GM19324 (cell line): Measurements from ENCODE around the gene TPCN2.
"Not testable (repeated sequence)": the region's sequence is repeated elsewhere in the genome, so short reads cannot be mapped to it uniquely, and the experiment has no call there.

Source experiments
- ATAC-seq: cut with Tn5 transposase; IDR thresholded peaks from one replicate; pipeline ENCODE4 v1.9.1; 2021; ENCODE audit warnings: mild to moderate bottlenecking, moderate library complexity; ENCODE audit not compliant: unreplicated experiment, low FRiP score

The TPCN2 gene

GRCh38 chr11:69140161-69140560 lies 91.4 kb downstream of the TPCN2 start:
- not testable (repeated sequence) for ATAC-seq

- ATAC-seq = no peak
These were observed 91.9 kb downstream of the TPCN2 start for GRCh38 chr11:69140635-69141034.

- ATAC-seq = no peak
These were observed 93.0 kb downstream of the TPCN2 start for GRCh38 chr11:69141742-69142141.

GRCh38 chr11:69142895-69143294 lies 94.2 kb downstream of the TPCN2 start:
- ATAC-seq = no peak

GRCh38 chr11:69144316-69145049 lies 95.8 kb downstream of the TPCN2 start:
- no peak for ATAC-seq

- no peak for ATAC-seq
These were observed 96.3 kb downstream of the TPCN2 start for GRCh38 chr11:69145050-69145380.

- ATAC-seq = no peak
These were observed 99.6 kb downstream of the TPCN2 start for GRCh38 chr11:69148377-69148762.

GRCh38 chr11:69148806-69149205 lies 100.1 kb downstream of the TPCN2 start:
- ATAC-seq = no peak

GRCh38 chr11:69149338-69150045 lies 100.8 kb downstream of the TPCN2 start:
- not testable (repeated sequence) for ATAC-seq

- ATAC-seq = no peak
These were observed 101.4 kb downstream of the TPCN2 start for GRCh38 chr11:69150175-69150574.

- no peak for ATAC-seq
These were observed 103.1 kb downstream of the TPCN2 start for GRCh38 chr11:69151836-69152235.

- no peak for ATAC-seq
These were observed 104.1 kb downstream of the TPCN2 start for GRCh38 chr11:69152733-69153421.

- no peak for ATAC-seq
These were observed 104.9 kb downstream of the TPCN2 start for GRCh38 chr11:69153661-69154060.

- ATAC-seq = no peak
These were observed 105.6 kb downstream of the TPCN2 start for GRCh38 chr11:69154211-69154913.

- ATAC-seq = no peak
These were observed 106.2 kb downstream of the TPCN2 start for GRCh38 chr11:69154938-69155301.

GRCh38 chr11:69155302-69156234 lies 106.8 kb downstream of the TPCN2 start, which contains the start of gene SMIM38:
SMIM38 (plus strand) TSS chr11:69155935; CDS start chr11:69157847, 1,912 bp downstream.
- ATAC-seq = no peak

GRCh38 chr11:69156235-69156639 lies 107.5 kb downstream of the TPCN2 start:
- no peak for ATAC-seq

GRCh38 chr11:69156673-69157155 lies 108.0 kb downstream of the TPCN2 start:
- ATAC-seq = no peak

- no peak for ATAC-seq
These were observed 108.6 kb downstream of the TPCN2 start for GRCh38 chr11:69157156-69157821.
